Kidney (tissue), 14 donors: ENCODE data around the gene MED16. TPM values are rescaled to one million over a fixed set of nuclear protein-coding genes. Genes with fewer than 3 reads are reported as not detected.

ENCODE experiments used
- DNase-seq, 5 donors: peaks; one replicate each; pipeline ENCODE4 v3.0.0-alpha.2; 2013 to 2020
- FAIRE-seq: peaks from 2 replicates; lab custom pipeline; 2012; peaks lifted over from hg19 to GRCh38; lab: Jason Lieb, UNC
- H3K27ac ChIP-seq, 2 donors: one replicate each; pipeline ENCODE4 v1.7.0; 2013; ENCODE audit warnings: low read depth in 2 of 2, low read length in 2 of 2, inconsistent platforms in 1 of 2
- H3K27me3 ChIP-seq: one replicate; pipeline ENCODE4 v1.7.1; 2013; ENCODE audit warnings: low read length, inconsistent platforms; ENCODE audit not compliant: control insufficient read depth, insufficient read depth
- H3K36me3 ChIP-seq, 3 donors: one replicate each; pipeline versions ENCODE4 v1.7.0 to v1.7.1; 2013; ENCODE audit warnings: low read length in 3 of 3, control low read depth in 1 of 3, inconsistent platforms in 1 of 3; ENCODE audit not compliant: insufficient read depth in 3 of 3, control insufficient read depth in 2 of 3
- H3K4me1 ChIP-seq, 3 donors: one replicate each; pipeline versions ENCODE4 v1.7.0 to v1.7.1; 2013; ENCODE audit warnings: low read length in 3 of 3, inconsistent platforms in 1 of 3, low read depth in 1 of 3; ENCODE audit not compliant: control insufficient read depth in 2 of 3, insufficient read depth in 2 of 3
- H3K4me3 ChIP-seq, 3 donors: one replicate each; pipeline versions ENCODE4 v1.7.0 to v1.8.1; 2013; ENCODE audit warnings: low read length in 3 of 3, control low read depth in 1 of 3, inconsistent platforms in 1 of 3
- H3K9ac ChIP-seq, 3 donors: one replicate each; pipeline versions ENCODE4 v1.7.0 to v1.7.1; 2013; ENCODE audit warnings: low read length in 3 of 3, control low read depth in 1 of 3, inconsistent platforms in 1 of 3
- H3K9me3 ChIP-seq, 3 donors: one replicate each; pipeline versions ENCODE4 v1.7.0 to v1.7.1; 2013; ENCODE audit warnings: low read length in 3 of 3, control low read depth in 1 of 3, inconsistent platforms in 1 of 3; ENCODE audit not compliant: control insufficient read depth in 2 of 3, insufficient read depth in 1 of 3
- CTCF ChIP-seq: IDR thresholded peaks from 3 replicates; pipeline ENCODE4 v1.5.1; 2012; ENCODE audit warnings: mild to moderate bottlenecking, moderate library complexity, borderline replicate concordance; ENCODE audit not compliant: insufficient read depth; ENCODE audit errors: extremely low read depth
- intact Hi-C: fragments of 100-400 bp; cut with DNase I; formaldehyde crosslinking; loops from one replicate; pipeline ENCODE4 v1.11.1; 2022
- polyA plus RNA-seq: library from polyadenylated mRNA; stranded (reverse); fragments of 350-450 nt; fragmentation: Illumina TruSeq; extraction: RNeasy Lipid Tissue Mini Kit (QIAGEN cat#74804); gene quantifications from one replicate; pipeline ENCODE4 v1.2.3, GENCODE V29; 2014; ENCODE audit warnings: low read depth, low replicate concordance; ENCODE audit not compliant: insufficient read depth
- total RNA-seq: library from RNA; stranded (reverse); fragmentation: NEBNext Ultra II Directional; extraction: Animal tissue kit (Norgen Biotek cat#: 25700); gene quantifications from one replicate; pipeline ENCODE4 v1.2.1, GENCODE V29; 2021
- donor health status: control.
- donor health status: control.
- donor health status: control.
- donor health status: control.
- donor health status: control.
- donor health status: DM: yes; HTN: yes; CAD: no.
- donor health status: Normal renal cell carcinoma (clear cell type).

The MED16 gene
- total and polyA plus RNA-seq, 2 donors from 2014 or later, result 56.5 to 72.1 TPM

- Histone ChIP-seq H3K27me3 (no peaks in the 10 kb centered on the region), H3K4me1 (no peaks in the 10 kb centered on the region), H3K36me3 (no peaks in the 10 kb centered on the region), H3K27ac (no peak overlapping the region), H3K9ac (no peak overlapping the region), H3K4me3 (no peak overlapping the region), H3K9me3 (no peaks in the 10 kb centered on the region)
- DNase-seq (peak in 4 of 5 donors; percentile 92 to 94 (median 93)), FAIRE-seq (no peak)
- intact Hi-C loops, result no loop called here
- no peak for TF ChIP-seq CTCF
Measured at GRCh38 chr19:898663-899062, 5.7 kb upstream of the MED16 start.

GRCh38 chr19:897442-898039 is 4.6 kb upstream of the MED16 start:
- Histone ChIP-seq H3K4me3 (no peak overlapping the region), H3K4me1 (no peaks in the 10 kb centered on the region), H3K27ac (no peak overlapping the region), H3K9ac (no peak overlapping the region), H3K9me3 (no peaks in the 10 kb centered on the region), H3K27me3 (no peaks in the 10 kb centered on the region), H3K36me3 (no peaks in the 10 kb centered on the region)
- intact Hi-C loops, result no loop called here
- FAIRE-seq (no peak), DNase-seq (no peak)
- TF ChIP-seq CTCF, result no peak

- intact Hi-C loops, result no loop called here
- no peak for FAIRE-seq
- Histone ChIP-seq H3K36me3 (no peaks in the 10 kb centered on the region), H3K9me3 (no peaks in the 10 kb centered on the region), H3K9ac (no peak overlapping the region), H3K4me3 (no peak overlapping the region), H3K27ac (no peak overlapping the region), H3K27me3 (no peaks in the 10 kb centered on the region), H3K4me1 (no peaks in the 10 kb centered on the region)
- no peak for DNase-seq
- no peak for TF ChIP-seq CTCF
Measured at GRCh38 chr19:896999-897398, 4.0 kb upstream of the MED16 start.

GRCh38 chr19:896434-896833 is 3.4 kb upstream of the MED16 start:
- Histone ChIP-seq H3K36me3 (no peaks in the 10 kb centered on the region), H3K9me3 (no peaks in the 10 kb centered on the region), H3K27me3 (no peaks in the 10 kb centered on the region), H3K4me1 (peaks cover 0 to 2% (median 0%) of the 10 kb centered on the region in 3 donors), H3K4me3 (no peak overlapping the region), H3K27ac (no peak overlapping the region), H3K9ac (no peak overlapping the region)
- intact Hi-C loops, result no loop called here
- DNase-seq, result no peak
- no peak for TF ChIP-seq CTCF
- FAIRE-seq, result no peak
